ENCODE data around the gene HES3. TPM values are rescaled to one million over a fixed set of nuclear protein-coding genes. Genes with fewer than 3 reads are reported as not detected.

HES3 gene
- total RNA-seq, 1 experiment from 2014 or later, result not detected

GRCh38 chr1:6279613-6280383, 35.8 kb downstream of the HES3 start:
- TF ChIP-seq EZH2 (IDR thresholded peaks at IDR 0.05; ENCODE audit: borderline replicate concordance, low read depth, low read length, poor library complexity, severe bottlenecking) (no peak), CTCF (conservative IDR thresholded peaks at IDR 0.05; ENCODE audit: low read depth, low read length) (no peak)
- H3K36me3 ChIP-seq (ENCODE audit: insufficient read depth, low read length, poor library complexity, severe bottlenecking), result no peaks in the 10 kb centered on the region
- no TSS peak for BruUV-seq (replicated peaks)
- peaks cover 11% of the 10 kb centered on the region for H3K4me1 ChIP-seq (ENCODE audit: insufficient read depth, low read length, poor library complexity, severe bottlenecking)
- no peaks in the 10 kb centered on the region for H3K9me3 ChIP-seq (ENCODE audit: low read depth, low read length, poor library complexity, severe bottlenecking)
- no peaks in the 10 kb centered on the region for H3K27me3 ChIP-seq (replicated peaks; ENCODE audit: insufficient read depth, low read depth, low read length, poor library complexity)
- no peak for DNase-seq (ENCODE audit: low spot score)
- ChIA-PET POLR2A (ENCODE audit: low non-redundant PET) (interaction anchor here (0.5 kb wide), 1 partner anchor 30 kb away, joined by 3 read pairs; no protein-coding TSS in a partner anchor), CTCF (no interaction called here)
- no peak overlapping the region for H3K4me3 ChIP-seq (ENCODE audit: low read depth, low read length, poor library complexity, severe bottlenecking)
- intact Hi-C loops (cut with micrococcal nuclease; ENCODE audit: unreplicated experiment), result no loop called here
- H3K27ac ChIP-seq (ENCODE audit: low read depth, low read length, poor library complexity, severe bottlenecking), result no peak overlapping the region

- no peak for DNase-seq (ENCODE audit: low spot score)
- Histone ChIP-seq H3K4me1 (ENCODE audit: insufficient read depth, low read length, poor library complexity, severe bottlenecking) (peaks cover 6% of the 10 kb centered on the region), H3K4me3 (ENCODE audit: low read depth, low read length, poor library complexity, severe bottlenecking) (no peak overlapping the region), H3K36me3 (ENCODE audit: insufficient read depth, low read length, poor library complexity, severe bottlenecking) (no peaks in the 10 kb centered on the region), H3K9me3 (ENCODE audit: low read depth, low read length, poor library complexity, severe bottlenecking) (no peaks in the 10 kb centered on the region), H3K27me3 (replicated peaks; ENCODE audit: insufficient read depth, low read depth, low read length, poor library complexity) (no peaks in the 10 kb centered on the region), H3K27ac (ENCODE audit: low read depth, low read length, poor library complexity, severe bottlenecking) (no peak overlapping the region)
- ChIA-PET CTCF (no interaction called here), POLR2A (ENCODE audit: low non-redundant PET) (no interaction called here)
- no TSS peak for BruUV-seq (replicated peaks)
- intact Hi-C loops (cut with micrococcal nuclease; ENCODE audit: unreplicated experiment), result no loop called here
- TF ChIP-seq CTCF (conservative IDR thresholded peaks at IDR 0.05; ENCODE audit: low read depth, low read length) (0 out of 2 replicates have a peak, but pooled peaks have one; percentile 31), EZH2 (IDR thresholded peaks at IDR 0.05; ENCODE audit: borderline replicate concordance, low read depth, low read length, poor library complexity, severe bottlenecking) (no peak)
Measured at GRCh38 chr1:6280761-6281451, 36.9 kb downstream of the HES3 start.

- ChIA-PET CTCF (no interaction called here), POLR2A (ENCODE audit: low non-redundant PET) (no interaction called here)
- no peak for TF ChIP-seq EZH2 (IDR thresholded peaks at IDR 0.05; ENCODE audit: borderline replicate concordance, low read depth, low read length, poor library complexity, severe bottlenecking)
- TF ChIP-seq CTCF (conservative IDR thresholded peaks at IDR 0.05; ENCODE audit: low read depth, low read length), result no peak
- H3K36me3 ChIP-seq (ENCODE audit: insufficient read depth, low read length, poor library complexity, severe bottlenecking), result no peaks in the 10 kb centered on the region
- no peaks in the 10 kb centered on the region for H3K4me1 ChIP-seq (ENCODE audit: insufficient read depth, low read length, poor library complexity, severe bottlenecking)
- intact Hi-C loops (cut with micrococcal nuclease; ENCODE audit: unreplicated experiment), result no loop called here
- H3K9me3 ChIP-seq (ENCODE audit: low read depth, low read length, poor library complexity, severe bottlenecking), result no peaks in the 10 kb centered on the region
- no peak overlapping the region for H3K27ac ChIP-seq (ENCODE audit: low read depth, low read length, poor library complexity, severe bottlenecking)
- DNase-seq (ENCODE audit: low spot score), result no peak
- no peak overlapping the region for H3K4me3 ChIP-seq (ENCODE audit: low read depth, low read length, poor library complexity, severe bottlenecking)
- BruUV-seq (replicated peaks), result no TSS peak
- H3K27me3 ChIP-seq (replicated peaks; ENCODE audit: insufficient read depth, low read depth, low read length, poor library complexity), result no peaks in the 10 kb centered on the region
Measured at GRCh38 chr1:6281511-6282402, 37.8 kb downstream of the HES3 start.
